ENCODE data around the gene PDE6A.

GRCh38 chr5:149832636-149833035 lies 112.0 kb downstream of the PDE6A start:
- no peak for TF ChIP-seq EP300 (IDR thresholded peaks at IDR 0.05)
- no peak for TF ChIP-seq CTCF (IDR thresholded peaks at IDR 0.05)
- TF ChIP-seq POLR2A (IDR thresholded peaks at IDR 0.05; ENCODE audit: low read depth): no peak
- TF ChIP-seq POLR2AphosphoS5 (IDR thresholded peaks at IDR 0.05): no peak
